ENCODE data around the gene ABHD2. TPM values are rescaled to one million over a fixed set of nuclear protein-coding genes. Genes with fewer than 3 reads are reported as not detected.

The ABHD2 gene
- total RNA-seq, 1 experiment from 2014 or later = 52.4 TPM

- H3K27ac ChIP-seq (ENCODE audit: low read depth, low read length, poor library complexity, severe bottlenecking) = no peak overlapping the region
- POLR2A ChIA-PET (ENCODE audit: low non-redundant PET) = interaction anchor here (0.7 to 0.8 kb wide), 2 partner anchors 13 to 101 kb away, joined by 3 read pairs; partner anchors contain the start of gene ABHD2
Observed at GRCh38 chr15:89101302-89102193, 13.3 kb downstream of the ABHD2 start.

GRCh38 chr15:89103481-89104171, 15.4 kb downstream of the ABHD2 start:
- no peak overlapping the region for H3K27ac ChIP-seq (ENCODE audit: low read depth, low read length, poor library complexity, severe bottlenecking)
- BruUV-seq (replicated peaks) = no TSS peak
- CTCF ChIA-PET = no interaction called here

More at GRCh38 chr15:89101302-89102193, 13.3 kb downstream of the ABHD2 start:
- Histone ChIP-seq H3K9me3 (ENCODE audit: low read depth, low read length, poor library complexity, severe bottlenecking) (no peaks in the 10 kb centered on the region), H3K4me1 (ENCODE audit: insufficient read depth, low read length, poor library complexity, severe bottlenecking) (peaks cover 4% of the 10 kb centered on the region), H3K4me3 (ENCODE audit: low read depth, low read length, poor library complexity, severe bottlenecking) (no peak overlapping the region), H3K36me3 (ENCODE audit: insufficient read depth, low read length, poor library complexity, severe bottlenecking) (no peaks in the 10 kb centered on the region), H3K27me3 (replicated peaks; ENCODE audit: insufficient read depth, low read depth, low read length, poor library complexity) (no peaks in the 10 kb centered on the region)
- intact Hi-C loops (cut with micrococcal nuclease; ENCODE audit: unreplicated experiment) = no loop called here
- CTCF ChIA-PET = interaction anchor here (0.6 kb wide), 1 partner anchor 10 kb away, joined by 3 read pairs; no protein-coding TSS in a partner anchor
- no TSS peak for BruUV-seq (replicated peaks)
- TF ChIP-seq CTCF (conservative IDR thresholded peaks at IDR 0.05; ENCODE audit: low read depth, low read length) (no peak), EZH2 (IDR thresholded peaks at IDR 0.05; ENCODE audit: borderline replicate concordance, low read depth, low read length, poor library complexity, severe bottlenecking) (no peak)
- DNase-seq (ENCODE audit: low spot score) = no peak

GRCh38 chr15:89104172-89104564, 15.9 kb downstream of the ABHD2 start:
- intact Hi-C loops (cut with micrococcal nuclease; ENCODE audit: unreplicated experiment) = no loop called here
- BruUV-seq (replicated peaks) = no TSS peak
- H3K4me1 ChIP-seq (ENCODE audit: insufficient read depth, low read length, poor library complexity, severe bottlenecking) = peaks cover 4% of the 10 kb centered on the region
- ChIA-PET POLR2A (ENCODE audit: low non-redundant PET) (no interaction called here), CTCF (no interaction called here)
- no peaks in the 10 kb centered on the region for H3K27me3 ChIP-seq (replicated peaks; ENCODE audit: insufficient read depth, low read depth, low read length, poor library complexity)
- no peak overlapping the region for H3K27ac ChIP-seq (ENCODE audit: low read depth, low read length, poor library complexity, severe bottlenecking)
- no peaks in the 10 kb centered on the region for H3K9me3 ChIP-seq (ENCODE audit: low read depth, low read length, poor library complexity, severe bottlenecking)
- H3K4me3 ChIP-seq (ENCODE audit: low read depth, low read length, poor library complexity, severe bottlenecking) = no peak overlapping the region
- no peak for DNase-seq (ENCODE audit: low spot score)
- no peaks in the 10 kb centered on the region for H3K36me3 ChIP-seq (ENCODE audit: insufficient read depth, low read length, poor library complexity, severe bottlenecking)
- TF ChIP-seq EZH2 (IDR thresholded peaks at IDR 0.05; ENCODE audit: borderline replicate concordance, low read depth, low read length, poor library complexity, severe bottlenecking) (no peak), CTCF (conservative IDR thresholded peaks at IDR 0.05; ENCODE audit: low read depth, low read length) (no peak)

More at GRCh38 chr15:89103481-89104171, 15.4 kb downstream of the ABHD2 start:
- no peak for DNase-seq (ENCODE audit: low spot score)
- no peak overlapping the region for H3K4me3 ChIP-seq (ENCODE audit: low read depth, low read length, poor library complexity, severe bottlenecking)
- POLR2A ChIA-PET (ENCODE audit: low non-redundant PET) = no interaction called here
- no peak for TF ChIP-seq EZH2 (IDR thresholded peaks at IDR 0.05; ENCODE audit: borderline replicate concordance, low read depth, low read length, poor library complexity, severe bottlenecking)
- no peak for TF ChIP-seq CTCF (conservative IDR thresholded peaks at IDR 0.05; ENCODE audit: low read depth, low read length)
- peaks cover 4% of the 10 kb centered on the region for H3K4me1 ChIP-seq (ENCODE audit: insufficient read depth, low read length, poor library complexity, severe bottlenecking)
- intact Hi-C loops (cut with micrococcal nuclease; ENCODE audit: unreplicated experiment) = no loop called here
- no peaks in the 10 kb centered on the region for H3K36me3 ChIP-seq (ENCODE audit: insufficient read depth, low read length, poor library complexity, severe bottlenecking)
- no peaks in the 10 kb centered on the region for H3K9me3 ChIP-seq (ENCODE audit: low read depth, low read length, poor library complexity, severe bottlenecking)
- H3K27me3 ChIP-seq (replicated peaks; ENCODE audit: insufficient read depth, low read depth, low read length, poor library complexity) = no peaks in the 10 kb centered on the region
